Lower leg skin (tissue), 3 donors: ENCODE measurements around the gene PCNX4.

Source experiments
- CTCF ChIP-seq, 3 donors: fragments of 450-650 bp; IDR thresholded peaks; one replicate each; pipeline ENCODE4 v1.5.1; 2016; ENCODE audit warnings: antibody characterized with exemption in 3 of 3, mild to moderate bottlenecking in 3 of 3, moderate library complexity in 2 of 3
- POLR2A ChIP-seq, 2 donors: fragments of 450-650 bp; IDR thresholded peaks; one replicate each; pipeline ENCODE4 v1.6.1; 2016 to 2017; ENCODE audit warnings: antibody characterized with exemption in 2 of 2, mild to moderate bottlenecking in 1 of 2, moderate library complexity in 1 of 2

- TF ChIP-seq CTCF (IDR thresholded peaks at IDR 0.05) (no peak), POLR2A (IDR thresholded peaks at IDR 0.05) (no peak)
Measured at GRCh38 chr14:60178820-60179219, 87.1 kb downstream of the PCNX4 start.
